A549 treated with DMSO at 1 μM for 4 hours (cell line): ENCODE data around the gene CLEC2B. TPM values are rescaled to one million over a fixed set of nuclear protein-coding genes. Genes with fewer than 3 reads are reported as not detected.

Experiments used
- total RNA-seq: library from RNA; stranded (reverse); fragments of 200-300 nt; extraction: Qiagen RNA extraction; gene quantifications from 5 replicates; pipeline ENCODE4 v1.2.3, GENCODE V29; 2022; ENCODE audit warnings: low read depth

The CLEC2B gene
- 1.6 to 2.5 TPM (median 1.9 TPM) in 5 replicates for total RNA-seq

GRCh38 chr12:9869307-9870161, at the start of gene CLEC2B:
TSS of gene CLEC2B (minus strand) at chr12:9869354.

GRCh38 chr12:9881246-9881645, 12.1 kb upstream of the CLEC2B start, which contains the start of gene KLRF2:
TSS of gene KLRF2 (plus strand) at chr12:9881489. CDS start at chr12:9881596, 107 bp downstream.

GRCh38 chr12:9827209-9827888, 41.8 kb downstream of the CLEC2B start, which contains the start of gene KLRF1:
TSS of gene KLRF1 (plus strand) at chr12:9827481. CDS start at chr12:9827545, 64 bp downstream.

Other genes starting within 250 kb of the CLEC2B start
- gene CLEC2D, start 199.6 kb downstream of the CLEC2B start, total RNA-seq = 0.37 to 0.81 TPM (median 0.63 TPM) in 5 replicates
- not detected in 5 replicates for gene CLECL1, start 136.3 kb downstream of the CLEC2B start, total RNA-seq
- gene CD69, start 108.5 kb downstream of the CLEC2B start, total RNA-seq = 0.26 TPM in 1 of 5 replicates, not detected in the others
- not detected in 5 replicates for gene KLRF1, start 41.9 kb downstream of the CLEC2B start, total RNA-seq
- gene KLRF2, start 12.1 kb upstream of the CLEC2B start, total RNA-seq = not detected in 5 replicates
- not detected in 5 replicates for gene CLEC2A, start 63.0 kb upstream of the CLEC2B start, total RNA-seq
- not detected in 5 replicates for gene CLEC12A, start 102.1 kb upstream of the CLEC2B start, total RNA-seq
- not detected in 5 replicates for gene CLEC1B, start 129.8 kb upstream of the CLEC2B start, total RNA-seq
- not detected in 5 replicates for gene CLEC12B, start 141.3 kb upstream of the CLEC2B start, total RNA-seq
- not detected in 5 replicates for gene CLEC9A, start 161.3 kb upstream of the CLEC2B start, total RNA-seq
- not detected in 5 replicates for gene CLEC1A, start 229.6 kb upstream of the CLEC2B start, total RNA-seq